Neural cell (in vitro differentiated cells): Measurements from ENCODE around the gene CBFA2T3. TPM values are rescaled to one million over a fixed set of nuclear protein-coding genes. Genes with fewer than 3 reads are reported as not detected.

Experiments used
- H2AFZ ChIP-seq: fragments of 200-600, 300-800 bp; sonication (generic), shearing (Covaris generic); 2 replicates; pipeline ENCODE4 v1.6.0; 2014; ENCODE audit warnings: low read depth, mild to moderate bottlenecking, antibody characterized with exemption, low read length, moderate library complexity
- H3F3A ChIP-seq: fragments of 200-600 bp; shearing (Covaris generic); 2 replicates; pipeline ENCODE4 v1.6.1; 2016; ENCODE audit warnings: mild to moderate bottlenecking, moderate library complexity, mixed read lengths, antibody characterized with exemption, low read length; ENCODE audit not compliant: insufficient read depth, poor library complexity, severe bottlenecking
- H3K27ac ChIP-seq: fragments of 200-600, 300-800 bp; sonication (generic), shearing (Covaris generic); 2 replicates; pipeline ENCODE4 v1.5.1; 2014; ENCODE audit warnings: mild to moderate bottlenecking, low read length, moderate library complexity
- H3K27me3 ChIP-seq: fragments of 300-800, 200-600 bp; sonication (generic), shearing (Covaris generic); 2 replicates; pipeline ENCODE4 v1.6.0; 2014; ENCODE audit warnings: mild to moderate bottlenecking, low read depth, low read length, moderate library complexity; ENCODE audit not compliant: insufficient read depth
- H3K36me3 ChIP-seq: fragments of 300-800, 200-600 bp; sonication (generic), shearing (Covaris generic); 2 replicates; pipeline ENCODE4 v1.5.1; 2014; ENCODE audit warnings: mild to moderate bottlenecking, antibody characterized with exemption, low read length, moderate library complexity; ENCODE audit not compliant: insufficient read depth
- H3K4me2 ChIP-seq: fragments of 300-800, 200-600 bp; sonication (generic), shearing (Covaris generic); 2 replicates; pipeline ENCODE4 v1.6.0; 2014; ENCODE audit warnings: mild to moderate bottlenecking, low read length
- H3K4me3 ChIP-seq: fragments of 300-800, 200-600 bp; sonication (generic), shearing (Covaris generic); 2 replicates; pipeline ENCODE4 v1.5.1; 2014; ENCODE audit warnings: mild to moderate bottlenecking, low read length, moderate library complexity
- H3K79me2 ChIP-seq: fragments of 200-600 bp; shearing (Covaris generic); replicated peaks from 2 replicates; pipeline ENCODE4 v1.6.0; 2014; ENCODE audit warnings: mild to moderate bottlenecking, low read length, moderate library complexity; ENCODE audit not compliant: insufficient read depth
- H3K9ac ChIP-seq: fragments of 300-800, 200-600 bp; sonication (generic), shearing (Covaris generic); 2 replicates; pipeline ENCODE4 v1.6.1; 2016; ENCODE audit warnings: mild to moderate bottlenecking, low read length, mixed read lengths
- H3K9me2 ChIP-seq: fragments of 200-600 bp; shearing (Covaris generic); 2 replicates; pipeline ENCODE4 v1.6.1; 2016; ENCODE audit warnings: mild to moderate bottlenecking, low read length, mixed read lengths; ENCODE audit not compliant: insufficient read depth
- H3K9me3 ChIP-seq: fragments of 200-600, 300-800 bp; sonication (generic), shearing (Covaris generic); 2 replicates; pipeline ENCODE4 v1.6.1; 2016; ENCODE audit warnings: mild to moderate bottlenecking, mixed run types, low read length, moderate library complexity, mixed read lengths
- H4K20me1 ChIP-seq: fragments of 200-600 bp; shearing (Covaris generic); 2 replicates; pipeline ENCODE4 v1.6.1; 2016; ENCODE audit warnings: mild to moderate bottlenecking, mixed run types; ENCODE audit not compliant: insufficient read depth
- CTCF ChIP-seq: fragments of 450-650 bp; IDR thresholded peaks from 2 replicates; pipeline ENCODE4 v1.5.1; 2014; ENCODE audit warnings: antibody characterized with exemption, mild to moderate bottlenecking, moderate library complexity; ENCODE audit not compliant: poor library complexity, severe bottlenecking
- EP300 ChIP-seq: fragments of 450-650 bp; conservative IDR thresholded peaks from 2 replicates; pipeline ENCODE4 v1.6.1; 2014; ENCODE audit warnings: antibody characterized with exemption, mild to moderate bottlenecking, moderate library complexity; ENCODE audit not compliant: poor library complexity, severe bottlenecking
- EZH2 ChIP-seq: fragments of 200-600, 300-800 bp; shearing (Covaris generic), sonication (generic); IDR thresholded peaks from 2 replicates; pipeline ENCODE4 v1.6.1; 2014; ENCODE audit warnings: antibody characterized with exemption, low read length, borderline replicate concordance, mild to moderate bottlenecking; ENCODE audit not compliant: insufficient read depth, poor library complexity, severe bottlenecking
- MXI1 ChIP-seq: fragments of 450-650 bp; conservative IDR thresholded peaks from 2 replicates; pipeline ENCODE4 v1.6.1; 2014; ENCODE audit warnings: antibody characterized with exemption, mild to moderate bottlenecking; ENCODE audit not compliant: poor library complexity, severe bottlenecking
- POLR2AphosphoS5 ChIP-seq: IDR thresholded peaks from 2 replicates; pipeline ENCODE4 v1.6.1; 2012
- RAD21 ChIP-seq: fragments of 450-650 bp; conservative IDR thresholded peaks from 2 replicates; pipeline ENCODE4 v1.6.1; 2014; ENCODE audit warnings: antibody characterized with exemption, mild to moderate bottlenecking, moderate library complexity
- REST ChIP-seq: IDR thresholded peaks from 2 replicates; pipeline ENCODE4 v1.6.1; 2012; ENCODE audit warnings: borderline replicate concordance
- SMC3 ChIP-seq: fragments of 450-650 bp; conservative IDR thresholded peaks from 2 replicates; pipeline ENCODE4 v1.6.1; 2014; ENCODE audit warnings: antibody characterized with exemption, mild to moderate bottlenecking, moderate library complexity; ENCODE audit not compliant: poor library complexity
- TAF1 ChIP-seq: IDR thresholded peaks from 2 replicates; pipeline ENCODE4 v1.6.1; 2012; ENCODE audit warnings: low read depth
- polyA plus RNA-seq: library from polyadenylated mRNA; depleted of rRNA; stranded (reverse); fragments of >200 nt; gene quantifications from 2 replicates; pipeline ENCODE4 v1.2.3, GENCODE V29; 2014

Gene CBFA2T3
- polyA plus RNA-seq, 1 donor from 2014 or later: 2.1 TPM

GRCh38 chr16:88962478-88963152 lies 14.4 kb downstream of the CBFA2T3 start:
- Histone ChIP-seq H3K79me2 (no peaks in the 10 kb centered on the region), H3K9ac (no peak overlapping the region), H3K9me2 (no peaks in the 10 kb centered on the region), H3K27me3 (no peaks in the 10 kb centered on the region), H4K20me1 (no peaks in the 10 kb centered on the region), H3K36me3 (no peaks in the 10 kb centered on the region), H3F3A (no peaks in the 10 kb centered on the region), H3K27ac (no peak overlapping the region), H3K4me3 (no peak overlapping the region), H2AFZ (no peak overlapping the region), H3K4me2 (no peak overlapping the region), H3K9me3 (no peaks in the 10 kb centered on the region)
- TF ChIP-seq EZH2 (no peak), SMC3 (no peak), RAD21 (no peak), REST (no peak), TAF1 (no peak), CTCF (no peak), POLR2AphosphoS5 (no peak), EP300 (no peak), MXI1 (no peak)

GRCh38 chr16:88961011-88961410 lies 16.0 kb downstream of the CBFA2T3 start:
- Histone ChIP-seq H3K9ac (no peak overlapping the region), H4K20me1 (no peaks in the 10 kb centered on the region), H3K9me2 (no peaks in the 10 kb centered on the region), H3F3A (no peaks in the 10 kb centered on the region), H3K9me3 (no peaks in the 10 kb centered on the region), H3K27ac (no peak overlapping the region), H3K27me3 (no peaks in the 10 kb centered on the region), H3K36me3 (no peaks in the 10 kb centered on the region), H2AFZ (no peak overlapping the region), H3K79me2 (no peaks in the 10 kb centered on the region), H3K4me3 (no peak overlapping the region), H3K4me2 (no peak overlapping the region)
- TF ChIP-seq EZH2 (no peak), EP300 (no peak), SMC3 (no peak), TAF1 (no peak), POLR2AphosphoS5 (no peak), RAD21 (no peak), MXI1 (no peak), CTCF (no peak), REST (no peak)
